ENCODE measurements around the gene TSPAN31.
"Not testable (repeated sequence)": the region's sequence is repeated elsewhere in the genome, so short reads cannot be mapped to it uniquely, and the experiment has no call there.

Gene TSPAN31

GRCh38 chr12:57769594-57769993 lies 24.8 kb downstream of the TSPAN31 start:
- DNase-seq, result no peak

DNA sequence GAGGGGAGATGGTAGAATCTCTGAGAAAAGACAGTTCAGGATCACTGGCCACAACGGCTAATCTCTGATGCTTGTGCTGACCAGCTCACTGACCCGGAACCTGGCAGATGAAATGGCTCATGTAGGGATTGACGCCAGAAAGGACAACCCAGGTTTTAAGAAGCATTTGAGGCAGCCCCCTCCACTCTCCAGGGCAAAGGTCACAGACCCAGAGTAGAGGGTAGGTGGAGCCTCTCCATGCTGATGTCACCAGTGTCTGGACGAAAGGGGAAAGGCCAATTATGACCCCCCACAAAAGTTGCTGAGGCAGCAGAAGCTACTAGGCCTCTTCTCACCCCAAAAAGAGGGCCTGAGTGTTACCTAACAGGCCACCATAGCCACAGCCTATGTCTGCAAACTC lies 25.9 kb downstream of the TSPAN31 start:
- DNase-seq, result no peak

- DNase-seq, result no peak
Observed at GRCh38 chr12:57771236-57771872, 26.5 kb downstream of the TSPAN31 start.

GRCh38 chr12:57771873-57772428 lies 27.1 kb downstream of the TSPAN31 start, which contains the start of gene METTL1:
METTL1 (minus strand) TSS chr12:57772105; CDS start chr12:57772083, 22 bp downstream.
- peak; percentile 96 for DNase-seq

- no peak for DNase-seq
Observed at GRCh38 chr12:57772429-57773322, 27.8 kb downstream of the TSPAN31 start, which contains the start of gene EEF1AKMT3. EEF1AKMT3 (plus strand) TSS chr12:57772614; CDS start chr12:57772725, 111 bp downstream.

DNA sequence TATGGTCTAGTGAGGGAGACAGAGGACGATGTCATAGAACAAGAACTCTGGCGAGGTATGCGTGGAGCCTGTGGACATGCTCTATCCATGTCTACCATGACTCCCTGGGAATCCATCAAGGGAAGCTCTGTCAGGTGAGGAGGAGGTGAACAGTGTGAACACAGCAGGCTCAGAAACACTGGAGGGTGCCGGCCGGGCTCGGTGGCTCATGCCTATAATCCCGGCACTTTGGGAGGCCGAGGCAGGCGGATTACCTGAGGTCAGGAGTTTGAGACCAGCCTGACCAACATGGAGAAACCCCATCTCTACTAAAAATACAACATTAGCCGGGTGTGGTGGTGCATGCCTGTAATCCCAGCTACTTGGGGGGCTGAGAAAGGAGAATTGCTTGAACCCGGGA lies 29.8 kb downstream of the TSPAN31 start:
- DNase-seq, result not testable (repeated sequence)

- no peak for DNase-seq
Observed at GRCh38 chr12:57775044-57775443, 30.2 kb downstream of the TSPAN31 start.

DNA sequence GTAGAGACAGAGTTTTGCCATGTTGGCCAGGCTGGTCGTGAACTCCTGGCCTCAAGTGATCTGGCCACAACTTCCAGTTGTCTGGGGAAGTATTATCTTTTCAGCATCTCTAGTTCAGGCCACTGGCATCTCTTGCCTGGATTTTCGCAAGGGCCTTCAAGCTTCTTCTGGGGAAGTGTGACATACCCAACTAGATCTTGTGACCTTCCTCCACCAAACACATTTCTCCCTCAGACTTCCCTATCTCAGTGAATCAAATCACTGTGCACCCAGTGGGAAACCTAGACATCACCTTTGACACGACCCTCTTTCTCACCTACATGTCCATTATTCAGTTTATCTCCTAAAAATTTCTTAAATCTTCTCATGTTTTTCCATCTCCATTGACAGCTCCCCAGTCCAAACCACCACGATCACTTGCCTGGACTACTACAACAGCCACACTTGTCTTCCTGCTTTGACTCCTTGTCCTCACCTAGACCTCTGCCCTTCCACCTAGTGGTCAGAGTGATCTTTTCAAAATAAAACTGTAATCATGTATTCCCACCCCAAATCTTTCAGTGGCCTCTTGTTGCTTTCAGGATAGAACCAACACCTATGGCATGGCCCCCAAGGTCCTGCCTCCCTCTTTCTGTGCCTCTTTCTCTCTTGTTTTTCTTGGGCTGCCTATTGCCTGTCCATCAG lies 30.9 kb downstream of the TSPAN31 start:
- no peak for DNase-seq

GRCh38 chr12:57776247-57776587 lies 31.4 kb downstream of the TSPAN31 start:
- no peak for DNase-seq

DNA sequence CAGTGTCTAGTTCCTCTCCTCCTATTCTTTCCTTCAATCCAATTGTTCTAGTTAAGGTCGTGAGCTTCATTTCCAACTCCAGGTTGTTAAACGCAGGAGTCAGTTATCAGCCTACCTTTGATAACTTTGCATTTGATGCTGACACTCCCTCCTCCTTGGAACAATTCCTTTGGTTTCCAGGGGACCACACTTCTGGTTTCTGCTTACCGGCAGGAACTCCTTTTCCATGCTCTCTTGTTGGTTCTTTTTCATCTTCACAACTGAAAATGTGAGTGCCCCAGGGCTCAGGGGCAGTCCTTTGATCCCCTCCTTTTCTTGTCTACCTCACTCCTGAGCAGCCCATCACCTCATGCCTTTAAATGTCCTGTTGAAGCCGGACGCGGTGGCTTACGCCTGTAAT lies 32.5 kb downstream of the TSPAN31 start:
- no peak for DNase-seq

- no peak for DNase-seq
Observed at GRCh38 chr12:57777911-57778310, 33.1 kb downstream of the TSPAN31 start.

GRCh38 chr12:57779736-57780135 lies 34.9 kb downstream of the TSPAN31 start:
- no peak for DNase-seq

DNA sequence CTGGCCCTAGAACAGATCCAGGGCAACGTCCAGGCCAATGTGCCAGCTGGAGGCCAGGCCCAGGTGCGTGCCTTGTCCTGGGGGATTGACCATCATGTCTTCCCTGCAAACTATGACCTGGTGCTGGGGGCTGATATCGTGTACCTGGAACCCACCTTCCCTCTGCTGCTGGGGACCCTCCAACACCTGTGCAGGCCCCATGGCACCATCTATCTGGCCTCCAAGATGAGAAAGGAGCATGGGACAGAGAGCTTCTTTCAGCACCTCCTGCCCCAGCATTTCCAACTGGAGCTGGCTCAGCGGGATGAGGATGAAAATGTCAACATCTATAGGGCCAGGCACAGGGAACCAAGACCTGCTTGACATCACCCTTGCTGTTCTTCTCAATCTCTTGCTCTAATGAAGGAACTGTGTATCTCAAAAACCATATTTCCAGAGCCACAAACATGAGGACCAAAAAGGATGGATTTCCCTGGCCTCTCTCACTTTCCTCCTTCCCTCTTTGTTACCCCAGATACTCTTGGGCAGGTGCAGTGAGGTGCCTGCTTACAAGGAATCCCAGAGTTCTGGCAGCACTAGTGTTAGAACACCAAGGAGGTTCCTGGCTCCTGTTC lies 35.6 kb downstream of the TSPAN31 start:
- DNase-seq, result no peak

DNA sequence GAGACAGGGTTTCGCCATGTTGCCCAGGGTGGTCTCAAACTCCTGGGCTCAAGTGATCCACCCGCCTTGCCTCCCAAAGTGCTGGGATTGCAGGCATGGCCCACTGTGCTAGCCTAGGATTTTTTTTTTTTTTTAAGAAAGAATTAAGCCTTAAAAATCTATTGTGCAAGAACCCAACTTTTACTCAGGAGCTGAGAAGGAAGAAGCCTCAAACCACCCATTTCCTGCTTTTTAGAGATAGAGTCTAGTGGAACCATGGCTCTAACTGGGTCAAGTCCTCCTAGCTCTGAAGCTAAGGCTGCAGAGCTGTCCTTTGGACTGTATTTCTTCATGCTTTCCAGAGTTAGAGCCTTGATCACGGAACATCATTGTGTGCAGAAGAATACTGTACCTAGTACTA lies 36.4 kb downstream of the TSPAN31 start:
- no peak for DNase-seq

DNA sequence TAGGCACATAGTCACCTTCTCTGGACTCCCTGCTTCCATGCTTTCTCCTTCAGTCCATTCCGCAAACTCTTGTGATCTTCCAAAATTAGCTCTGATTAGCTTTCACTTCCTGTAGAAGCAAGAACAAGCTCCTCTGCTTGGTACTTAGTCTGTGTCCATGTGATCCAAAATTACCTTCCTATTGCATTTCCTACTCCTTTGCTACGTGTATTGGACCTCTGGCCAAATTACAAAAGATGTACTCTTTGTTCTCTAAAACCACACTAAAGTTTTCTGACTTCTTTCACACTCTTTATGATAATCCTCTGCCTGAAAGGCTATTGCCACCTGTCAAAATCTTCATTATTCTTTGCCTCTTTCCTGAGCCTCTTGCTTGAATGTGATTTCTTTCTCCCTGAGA lies 37.0 kb downstream of the TSPAN31 start:
- DNase-seq, result no peak

DNA sequence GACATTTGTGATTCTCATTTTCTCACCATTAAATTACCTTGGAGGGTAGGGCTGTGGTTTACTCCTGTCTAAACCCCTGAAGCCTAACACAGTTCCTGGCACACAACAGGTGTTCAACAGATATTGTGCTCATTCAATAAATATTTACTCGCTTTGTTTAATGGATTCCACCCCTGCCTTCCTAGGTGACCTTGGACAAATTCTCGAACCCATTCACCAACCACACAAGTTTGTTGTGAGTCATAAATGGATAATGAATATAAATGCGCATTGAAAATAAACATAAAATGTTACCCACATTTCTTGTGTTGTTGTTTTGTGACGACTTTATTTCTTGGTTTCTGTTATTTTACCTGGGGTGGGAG lies 37.4 kb downstream of the TSPAN31 start:
- no peak for DNase-seq

DNA sequence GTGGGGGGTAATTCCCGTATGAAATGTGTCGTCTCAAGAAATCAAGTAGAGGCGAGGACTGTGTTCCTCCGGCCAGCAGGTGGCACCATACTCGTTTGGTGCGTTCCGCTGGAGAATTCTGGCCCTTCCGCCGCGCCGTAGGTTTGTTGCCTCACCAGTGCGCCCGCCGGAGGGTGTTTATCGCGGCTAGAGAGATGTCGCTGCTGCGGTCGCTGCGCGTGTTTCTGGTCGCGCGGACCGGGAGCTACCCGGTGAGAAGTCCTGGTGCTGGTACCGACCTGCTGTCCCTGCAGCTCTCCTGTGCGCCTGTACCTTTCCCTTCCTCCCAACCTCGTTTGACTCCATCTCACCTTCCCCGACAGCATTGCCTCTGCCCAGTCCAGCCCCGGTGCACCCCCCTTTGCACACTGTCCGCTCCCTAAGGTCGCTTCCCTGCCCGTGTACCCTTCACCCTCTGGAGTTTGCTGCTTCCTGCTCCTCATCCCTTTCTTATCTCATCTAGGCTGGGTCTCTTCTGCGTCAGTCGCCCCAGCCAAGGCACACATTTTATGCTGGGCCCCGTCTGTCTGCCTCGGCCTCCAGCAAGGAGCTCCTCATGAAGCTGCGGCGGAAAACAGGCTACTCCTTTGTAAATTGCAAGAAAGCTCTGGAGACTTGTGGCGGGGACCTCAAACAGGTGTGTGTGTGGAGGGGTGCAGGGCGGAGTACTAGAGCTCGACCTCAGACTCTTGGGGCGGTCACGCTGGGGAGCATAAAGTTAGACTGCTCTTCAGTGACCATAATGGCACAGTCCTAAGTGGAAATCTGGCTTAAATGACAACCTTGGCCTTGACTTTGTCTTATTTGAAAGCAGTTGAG lies 38.0 kb downstream of the TSPAN31 start, which contains the start of gene TSFM:
Gene TSFM, plus strand, starts transcription at position 180 of the 858 bp plus-strand sequence. Its CDS starts 15 bp downstream, at position 195.
- DNase-seq, result peak; percentile 96

DNA sequence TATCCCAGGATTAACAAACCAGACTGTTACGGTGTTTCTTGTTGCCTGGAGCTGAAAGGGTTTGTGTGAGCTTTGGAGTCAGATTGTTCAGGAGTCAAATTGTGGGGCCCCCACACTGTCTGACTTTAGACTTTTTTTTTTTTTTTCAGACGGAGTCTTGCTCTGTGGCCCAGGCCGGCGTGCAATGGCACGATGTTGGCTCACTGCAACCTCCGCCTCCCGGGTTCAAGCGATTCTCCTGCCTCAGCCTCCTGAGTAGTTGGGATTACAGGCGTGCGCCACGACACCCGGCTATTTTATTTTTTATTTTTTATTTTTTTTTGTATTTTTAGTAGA lies 38.6 kb downstream of the TSPAN31 start:
- DNase-seq, result no peak

DNA sequence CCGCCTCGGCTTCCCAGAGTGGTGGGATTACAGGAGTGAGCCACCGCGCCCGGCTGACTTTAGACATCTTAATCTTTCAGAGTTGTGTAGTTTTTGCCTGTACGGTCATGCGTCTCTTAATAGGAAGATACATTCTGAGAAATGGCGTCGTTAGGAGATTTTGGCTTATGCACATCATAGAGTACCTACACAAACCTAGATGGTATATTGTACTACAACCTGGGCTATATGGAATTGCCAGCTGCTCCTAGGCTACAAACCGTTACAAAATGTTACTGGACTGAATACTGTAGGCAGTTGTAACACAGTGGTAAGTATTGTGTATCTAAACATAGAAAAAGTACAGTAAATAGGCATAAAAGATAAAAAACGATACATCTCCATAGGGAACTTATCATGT lies 39.0 kb downstream of the TSPAN31 start:
- DNase-seq, result no peak

DNA sequence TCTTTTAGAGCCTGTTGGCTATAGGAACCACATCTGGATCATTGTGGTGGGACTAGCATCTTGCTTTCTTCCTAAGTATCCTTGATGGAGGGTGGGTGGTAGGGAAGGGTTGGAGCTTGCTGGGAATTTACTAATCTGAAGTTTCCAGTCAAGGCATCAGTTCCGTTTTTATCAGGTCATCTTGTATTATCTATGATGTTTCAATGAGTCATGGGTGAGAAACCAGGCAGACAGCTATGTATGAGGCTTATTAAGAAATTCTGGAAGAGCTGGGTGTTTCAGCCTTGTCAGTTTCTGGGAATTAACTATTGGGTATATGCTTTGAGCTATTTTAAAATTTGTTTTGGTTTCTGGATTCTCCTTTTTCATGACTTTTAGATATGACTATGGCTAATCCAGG lies 49.1 kb downstream of the TSPAN31 start:
- no peak for DNase-seq

DNA sequence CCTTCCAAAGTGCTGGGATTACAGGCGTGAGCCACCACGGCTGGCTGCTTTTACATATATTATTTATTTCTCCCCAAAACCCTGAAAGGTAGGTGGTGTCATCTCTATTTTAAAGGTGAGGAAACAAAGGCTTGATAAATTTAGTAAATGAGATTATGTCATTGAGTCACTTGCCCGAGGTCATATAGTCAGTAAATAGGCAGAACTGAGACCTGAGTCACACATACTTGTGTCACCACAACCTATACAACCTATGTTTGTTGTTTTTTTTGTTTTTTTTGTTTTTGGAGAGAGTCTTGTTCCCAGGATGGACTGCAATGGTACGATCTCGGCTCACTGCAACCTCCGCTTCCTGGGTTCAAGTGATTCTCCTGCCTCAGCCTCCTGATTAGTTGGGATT lies 50.5 kb downstream of the TSPAN31 start:
- no peak for DNase-seq

GRCh38 chr12:57796996-57797395 lies 52.2 kb downstream of the TSPAN31 start:
- DNase-seq, result no peak
